Right lobe of liver (tissue), 6 donors: ENCODE data around the gene DOHH. TPM values are rescaled to one million over a fixed set of nuclear protein-coding genes. Genes with fewer than 3 reads are reported as not detected.

Experiments used
- ATAC-seq, 4 donors: fragments of 200-7000 bp; cut with Tn5 transposase; one replicate each; pipeline ENCODE4 v1.9.1; 2020; ENCODE audit warnings: mild to moderate bottlenecking in 4 of 4, moderate library complexity in 4 of 4
- DNase-seq, 3 donors: peaks; one replicate each; pipeline ENCODE4 v3.0.0-alpha.2; 2020
- H3K27ac ChIP-seq, 3 donors: fragments of 200-600 bp; one replicate each; pipeline ENCODE4 v1.8.0; 2022
- H3K27me3 ChIP-seq, 2 donors: fragments of 200-600 bp; one replicate each; pipeline ENCODE4 v1.8.0; 2022
- H3K36me3 ChIP-seq, 4 donors: fragments of 200-600 bp; sonication (generic) in 1 of 4; one replicate each; pipeline versions ENCODE4 v1.5.1 to v1.8.0; 2017 to 2022; ENCODE audit warnings: control low read depth in 1 of 4
- H3K4me1 ChIP-seq, 4 donors: fragments of 200-600 bp; sonication (generic) in 1 of 4; one replicate each; pipeline versions ENCODE4 v1.5.1 to v1.8.0; 2017 to 2022; ENCODE audit warnings: control low read depth in 1 of 4
- H3K4me3 ChIP-seq, 3 donors: fragments of 200-600 bp; one replicate each; pipeline ENCODE4 v1.8.0; 2022
- H3K9me3 ChIP-seq, 4 donors: fragments of 200-600 bp; sonication (generic) in 1 of 4; one replicate each; pipeline versions ENCODE4 v1.5.1 to v1.8.0; 2017 to 2022; ENCODE audit warnings: control low read depth in 1 of 4
- POLR2A ChIP-seq: fragments of 450-650 bp; IDR thresholded peaks from one replicate; pipeline ENCODE4 v1.6.1; 2017; ENCODE audit warnings: antibody characterized with exemption, mild to moderate bottlenecking
- WGBS: methylation state at CpG from one replicate; pipeline ENCODE4 v1.1.6; 2018; ENCODE audit warnings: low coverage, low lambda C conversion rate; ENCODE audit not compliant: insufficient coverage; ENCODE audit errors: missing lambda C conversion rate; 5-methylcytosine and 5-hydroxymethylcytosine counted together
- intact Hi-C, 2 donors: fragments of 100-400 bp; cut with DNase I; formaldehyde crosslinking; loops; one replicate each; pipeline versions ENCODE4 v1.11.2 to v1.14.1; 2022
- total RNA-seq, 6 experiments: library from RNA; depleted of rRNA in 2 of 6; stranded (reverse); fragments of >200 nt in 2 of 6; fragmentation: NEBNext Ultra II Directional in 3 of 6; extraction: Animal tissue kit (Norgen Biotek cat#: 25700) in 3 of 6; gene quantifications; one replicate each; pipeline versions ENCODE4 v1.1.0 to v1.2.4, GENCODE V29; 2016 to 2023
- TF ChIP-seq, protein P1 (sequence below), 4 donors: fragments of 200-600 bp in 3 of 4; fragments of 450-650 bp in 1 of 4; IDR thresholded peaks; one replicate each; pipeline versions ENCODE4 v1.5.1 to v1.8.0; 2016 to 2022; ENCODE audit warnings: antibody characterized with exemption in 4 of 4, mild to moderate bottlenecking in 2 of 4
- donor health status: DM: no; HTN: yes; CAD: no.
- donor health status: DM: no; HTN: no; CAD: no.
- donor health status: DM: no; HTN: no; CAD: no.
- donor health status: DM: no; HTN: yes; CAD: no.
- donor health status: DM: no; HTN: yes; CAD: no.

Gene DOHH
- total RNA-seq, 6 experiments from 2014 or later: 3.7 to 16.7 (median 4.9) TPM

- Histone ChIP-seq H3K4me1 (no peaks in the 10 kb centered on the region), H3K4me3 (no peak overlapping the region), H3K27me3 (no peaks in the 10 kb centered on the region), H3K27ac (no peak overlapping the region), H3K36me3 (peaks cover 0 to 51% (median 9%) of the 10 kb centered on the region in 4 donors), H3K9me3 (no peaks in the 10 kb centered on the region)
- intact Hi-C loops: no loop called here
- WGBS: 97% methylated on average over 4 of the region's 10 CpGs
- TF ChIP-seq, protein P1, sequence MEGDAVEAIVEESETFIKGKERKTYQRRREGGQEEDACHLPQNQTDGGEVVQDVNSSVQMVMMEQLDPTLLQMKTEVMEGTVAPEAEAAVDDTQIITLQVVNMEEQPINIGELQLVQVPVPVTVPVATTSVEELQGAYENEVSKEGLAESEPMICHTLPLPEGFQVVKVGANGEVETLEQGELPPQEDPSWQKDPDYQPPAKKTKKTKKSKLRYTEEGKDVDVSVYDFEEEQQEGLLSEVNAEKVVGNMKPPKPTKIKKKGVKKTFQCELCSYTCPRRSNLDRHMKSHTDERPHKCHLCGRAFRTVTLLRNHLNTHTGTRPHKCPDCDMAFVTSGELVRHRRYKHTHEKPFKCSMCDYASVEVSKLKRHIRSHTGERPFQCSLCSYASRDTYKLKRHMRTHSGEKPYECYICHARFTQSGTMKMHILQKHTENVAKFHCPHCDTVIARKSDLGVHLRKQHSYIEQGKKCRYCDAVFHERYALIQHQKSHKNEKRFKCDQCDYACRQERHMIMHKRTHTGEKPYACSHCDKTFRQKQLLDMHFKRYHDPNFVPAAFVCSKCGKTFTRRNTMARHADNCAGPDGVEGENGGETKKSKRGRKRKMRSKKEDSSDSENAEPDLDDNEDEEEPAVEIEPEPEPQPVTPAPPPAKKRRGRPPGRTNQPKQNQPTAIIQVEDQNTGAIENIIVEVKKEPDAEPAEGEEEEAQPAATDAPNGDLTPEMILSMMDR (IDR thresholded peaks at IDR 0.05): no peak
- no peak for TF ChIP-seq POLR2A
- ATAC-seq (no peak), DNase-seq (no peak)
These were observed 35.5 kb upstream of the DOHH start for GRCh38 chr19:3535981-3536380.

DNA sequence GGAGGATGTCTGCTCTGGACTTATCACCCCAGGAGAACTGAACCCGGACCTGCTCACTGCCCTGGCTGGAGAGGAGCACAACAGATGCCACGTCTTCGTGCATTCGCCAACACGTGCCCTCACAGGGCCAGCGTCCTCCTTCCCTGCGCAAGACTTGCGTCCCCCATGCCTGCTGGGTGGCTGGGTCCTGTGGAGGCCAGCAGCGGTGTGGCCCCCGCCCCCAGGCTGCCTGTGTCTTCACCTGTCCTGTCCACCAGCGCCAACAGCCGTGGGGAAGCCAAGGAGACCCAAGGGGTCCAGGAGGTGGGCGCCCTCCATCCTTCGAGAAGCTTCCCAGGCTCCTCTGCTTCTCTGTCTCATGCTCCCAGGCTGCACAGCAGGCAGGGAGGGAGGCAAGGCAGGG, 35.1 kb upstream of the DOHH start:
- Histone ChIP-seq H3K9me3 (no peaks in the 10 kb centered on the region), H3K4me3 (no peak overlapping the region), H3K4me1 (no peaks in the 10 kb centered on the region), H3K36me3 (peaks cover 0 to 56% (median 10%) of the 10 kb centered on the region in 4 donors), H3K27ac (no peak overlapping the region), H3K27me3 (no peaks in the 10 kb centered on the region)
- DNase-seq (no peak), ATAC-seq (no peak)
- no peak for TF ChIP-seq POLR2A
- TF ChIP-seq, protein P1 (IDR thresholded peaks at IDR 0.05): no peak
- 80% methylated on average over 2 of the region's 14 CpGs for WGBS
- intact Hi-C loops: no loop called here

- H3K36me3 ChIP-seq: peaks cover 0 to 56% (median 10%) of the 10 kb centered on the region in 4 donors
- no peak overlapping the region for H3K4me3 ChIP-seq
- DNase-seq: no peak
- no peak overlapping the region for H3K27ac ChIP-seq
- TF ChIP-seq POLR2A: no peak
- TF ChIP-seq, protein P1 (IDR thresholded peaks at IDR 0.05): no peak
- no peaks in the 10 kb centered on the region for H3K27me3 ChIP-seq
- no peaks in the 10 kb centered on the region for H3K9me3 ChIP-seq
- WGBS: 93% methylated on average over 3 of the region's 9 CpGs
- H3K4me1 ChIP-seq: no peaks in the 10 kb centered on the region
- intact Hi-C loops: no loop called here
- no peak for ATAC-seq
These were observed 34.7 kb upstream of the DOHH start for GRCh38 chr19:3535235-3535535.

DNA sequence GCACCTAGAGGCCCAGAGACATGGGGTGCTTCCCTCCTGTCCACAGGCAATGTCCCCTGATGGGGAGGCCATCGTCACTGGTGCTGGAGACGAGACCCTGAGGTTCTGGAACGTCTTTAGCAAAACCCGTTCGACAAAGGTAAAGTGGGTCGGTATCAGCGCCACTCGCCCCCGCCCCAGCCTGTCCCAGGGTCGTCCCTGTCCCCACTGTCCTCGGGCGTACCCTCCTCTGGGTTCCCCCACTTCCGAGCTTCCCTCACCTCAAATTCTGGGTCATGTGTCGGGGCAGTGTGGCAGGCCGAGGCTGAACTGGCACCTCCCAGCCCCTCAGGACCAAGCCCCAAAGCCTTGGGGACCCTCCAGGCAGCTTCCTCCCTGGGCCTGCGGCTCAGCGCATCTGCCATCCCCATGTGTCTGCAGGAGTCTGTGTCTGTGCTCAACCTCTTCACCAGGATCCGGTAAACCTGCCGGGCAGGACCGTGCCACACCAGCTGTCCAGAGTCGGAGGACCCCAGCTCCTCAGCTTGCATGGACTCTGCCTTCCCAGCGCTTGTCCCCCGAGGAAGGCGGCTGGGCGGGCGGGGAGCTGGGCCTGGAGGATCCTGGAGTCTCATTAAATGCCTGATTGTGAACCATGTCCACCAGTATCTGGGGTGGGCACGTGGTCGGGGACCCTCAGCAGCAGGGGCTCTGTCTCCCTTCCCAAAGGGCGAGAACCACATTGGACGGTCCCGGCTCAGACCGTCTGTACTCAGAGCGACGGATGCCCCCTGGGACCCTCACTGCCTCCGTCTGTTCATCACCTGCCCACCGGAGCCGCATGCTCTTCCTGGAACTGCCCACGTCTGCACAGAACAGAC, 34.1 kb upstream of the DOHH start:
- no peak for DNase-seq
- 91% methylated on average over 6 of the region's 38 CpGs for WGBS
- H3K27ac ChIP-seq: no peak overlapping the region

More for the DNA sequence above, 34.1 kb upstream of the DOHH start:
- Histone ChIP-seq H3K36me3 (peaks cover 0 to 56% (median 10%) of the 10 kb centered on the region in 4 donors), H3K4me1 (no peaks in the 10 kb centered on the region), H3K4me3 (no peak overlapping the region), H3K27me3 (no peaks in the 10 kb centered on the region), H3K9me3 (no peaks in the 10 kb centered on the region)
- TF ChIP-seq POLR2A: no peak
- TF ChIP-seq, protein P1 (IDR thresholded peaks at IDR 0.05): no peak
- intact Hi-C loops: no loop called here
- ATAC-seq: no peak
